GM19372 (cell line): ENCODE data around the gene MPV17.
"Not testable (repeated sequence)": the region's sequence is repeated elsewhere in the genome, so short reads cannot be mapped to it uniquely, and the experiment has no call there.

Source experiments
- ATAC-seq: cut with Tn5 transposase; IDR thresholded peaks from one replicate; pipeline ENCODE4 v1.9.1; 2021; ENCODE audit warnings: mild to moderate bottlenecking, low read depth, moderate library complexity; ENCODE audit not compliant: unreplicated experiment

Gene MPV17

GRCh38 chr2:27300606-27301005 is 22.3 kb downstream of the MPV17 start:
- not testable (repeated sequence) for ATAC-seq

- ATAC-seq = no peak
Measured at GRCh38 chr2:27298391-27299080, 24.4 kb downstream of the MPV17 start.

- no peak for ATAC-seq
Measured at GRCh38 chr2:27297195-27297594, 25.7 kb downstream of the MPV17 start.

GRCh38 chr2:27296481-27296880 is 26.4 kb downstream of the MPV17 start:
- no peak for ATAC-seq

- ATAC-seq = no peak
Measured at GRCh38 chr2:27294928-27295327, 28.0 kb downstream of the MPV17 start.

DNA sequence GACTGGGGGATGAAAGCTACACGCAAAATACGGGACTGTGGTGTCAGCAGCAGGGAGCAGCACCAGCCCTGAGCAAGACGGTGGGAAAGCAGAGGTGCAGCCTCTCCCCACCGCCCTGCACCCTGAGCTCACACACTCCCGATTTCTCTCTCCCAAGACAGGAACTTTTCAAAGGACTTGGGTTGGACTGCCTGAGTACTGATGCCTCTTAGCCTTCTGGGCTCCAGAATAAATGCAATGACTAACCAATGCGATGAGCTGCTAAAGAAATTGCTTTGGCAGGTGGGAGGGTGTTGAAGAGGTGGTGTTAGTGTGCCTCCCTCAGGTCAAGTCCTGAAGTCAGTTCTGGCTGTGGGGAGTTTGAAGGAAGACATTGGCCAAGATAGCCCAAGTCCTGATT is 31.0 kb downstream of the MPV17 start:
- no peak for ATAC-seq

- ATAC-seq = no peak
Measured at GRCh38 chr2:27290549-27290948, 32.3 kb downstream of the MPV17 start.

DNA sequence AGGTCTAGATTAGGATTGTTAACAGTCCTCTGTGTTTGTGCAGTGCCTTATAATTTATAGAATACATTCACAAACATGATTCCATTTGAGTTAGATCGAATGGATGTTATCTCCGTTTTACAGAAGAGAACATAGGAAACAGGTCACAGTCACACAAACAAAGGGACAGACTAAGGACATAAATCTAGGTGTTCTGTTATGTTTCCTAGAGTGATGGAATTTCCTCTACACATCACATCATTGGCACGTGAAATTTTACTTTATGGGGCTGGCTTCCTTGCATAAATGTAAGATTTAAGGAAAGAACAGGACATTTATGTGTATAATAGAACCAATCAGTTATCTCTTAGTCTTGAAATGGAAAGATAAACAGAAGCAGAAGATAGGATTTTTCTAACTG is 34.3 kb downstream of the MPV17 start:
- ATAC-seq = no peak

DNA sequence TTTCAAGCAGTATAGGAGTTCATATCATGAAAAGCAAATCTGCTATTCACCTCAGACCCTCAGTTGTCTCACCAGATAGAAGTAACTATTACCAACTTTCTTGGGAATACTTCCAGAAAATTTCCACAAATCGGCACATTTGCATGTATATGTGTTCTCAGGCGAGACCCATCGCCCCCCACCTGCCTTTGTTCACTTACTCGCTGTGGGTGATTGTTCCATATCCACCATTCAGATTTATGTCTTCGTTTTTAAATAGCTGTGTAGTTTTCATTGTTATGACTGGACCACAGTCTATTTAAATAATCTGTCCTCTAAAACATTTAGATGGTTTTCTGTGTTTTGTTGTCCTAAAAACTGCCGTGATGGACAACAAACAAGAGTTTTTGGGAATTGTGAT is 37.4 kb downstream of the MPV17 start:
- no peak for ATAC-seq

GRCh38 chr2:27284996-27285395 is 37.9 kb downstream of the MPV17 start:
- ATAC-seq = no peak

DNA sequence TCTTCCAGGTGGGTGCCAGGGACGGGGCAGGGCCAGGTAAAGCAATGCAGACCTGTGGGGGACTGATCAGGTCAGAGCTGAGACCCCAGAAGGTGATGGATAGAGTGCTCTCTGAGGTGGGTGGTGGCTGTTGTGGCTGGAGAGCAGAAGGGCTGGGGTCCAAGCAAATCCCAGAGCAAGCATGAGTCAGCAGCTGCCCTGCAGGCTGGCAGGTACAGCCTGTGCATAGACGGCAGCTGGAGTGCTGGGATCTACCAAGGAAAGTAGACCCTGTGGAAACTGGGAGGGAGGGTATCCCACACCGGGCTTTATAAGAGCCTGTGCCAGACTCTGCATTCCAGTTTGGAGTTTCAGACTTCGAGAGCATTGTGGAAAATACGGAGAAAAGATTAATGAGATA is 40.0 kb downstream of the MPV17 start:
- ATAC-seq = no peak

GRCh38 chr2:27281855-27282559 is 40.9 kb downstream of the MPV17 start, which contains the start of gene TRIM54:
Gene TRIM54, plus strand, starts transcription at chr2:27282429. Its CDS starts 303 bp downstream, at chr2:27282732.
- no peak for ATAC-seq

- ATAC-seq = no peak
Measured at GRCh38 chr2:27281442-27281841, 41.5 kb downstream of the MPV17 start.

DNA sequence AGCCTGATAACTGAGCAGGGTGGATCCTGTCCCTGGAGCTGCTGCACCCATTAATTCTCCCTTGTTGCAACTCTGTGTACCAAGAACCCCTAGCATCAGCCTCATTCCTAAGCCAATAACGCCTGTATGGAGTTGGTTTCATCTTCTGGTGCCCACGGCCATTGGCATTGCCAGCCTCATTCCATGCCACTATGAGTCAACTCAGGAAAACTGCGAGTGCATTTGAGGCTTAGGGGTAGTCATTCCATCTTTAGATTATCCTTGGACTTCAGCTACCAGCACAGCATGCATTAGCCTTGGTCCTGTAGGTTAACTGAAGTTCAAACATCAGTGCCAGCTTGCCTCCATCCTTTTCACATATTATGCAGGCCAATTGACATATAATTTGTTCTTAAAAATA is 42.1 kb downstream of the MPV17 start:
- ATAC-seq = no peak

DNA sequence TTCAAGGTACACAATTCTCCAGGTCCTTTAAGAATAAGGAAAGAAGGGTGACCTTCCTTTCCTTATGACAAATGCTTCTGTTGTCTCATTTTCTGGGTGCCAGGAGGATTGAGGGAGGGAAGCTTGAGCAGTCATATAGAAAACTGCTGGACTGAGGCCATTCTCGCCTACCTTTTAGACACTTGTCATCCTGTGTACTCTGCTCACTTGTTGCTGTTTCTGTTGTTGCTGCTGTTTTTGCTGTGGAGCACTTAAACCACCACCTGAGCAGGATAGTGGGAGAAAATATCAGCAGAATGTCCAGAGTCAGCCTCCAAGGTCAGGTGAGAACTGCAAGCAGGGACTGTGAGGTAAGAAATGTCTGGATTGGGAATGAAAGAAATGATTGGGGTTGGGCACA is 44.9 kb downstream of the MPV17 start:
- ATAC-seq = no peak

GRCh38 chr2:27275211-27276150 is 47.4 kb downstream of the MPV17 start, which contains the start of gene DNAJC5G:
Gene DNAJC5G, plus strand, starts transcription at chr2:27275433. Its CDS starts 1,296 bp downstream, at chr2:27276729.
- ATAC-seq = no peak

GRCh38 chr2:27272537-27273522 is 50.1 kb downstream of the MPV17 start:
- not testable (repeated sequence) for ATAC-seq

DNA sequence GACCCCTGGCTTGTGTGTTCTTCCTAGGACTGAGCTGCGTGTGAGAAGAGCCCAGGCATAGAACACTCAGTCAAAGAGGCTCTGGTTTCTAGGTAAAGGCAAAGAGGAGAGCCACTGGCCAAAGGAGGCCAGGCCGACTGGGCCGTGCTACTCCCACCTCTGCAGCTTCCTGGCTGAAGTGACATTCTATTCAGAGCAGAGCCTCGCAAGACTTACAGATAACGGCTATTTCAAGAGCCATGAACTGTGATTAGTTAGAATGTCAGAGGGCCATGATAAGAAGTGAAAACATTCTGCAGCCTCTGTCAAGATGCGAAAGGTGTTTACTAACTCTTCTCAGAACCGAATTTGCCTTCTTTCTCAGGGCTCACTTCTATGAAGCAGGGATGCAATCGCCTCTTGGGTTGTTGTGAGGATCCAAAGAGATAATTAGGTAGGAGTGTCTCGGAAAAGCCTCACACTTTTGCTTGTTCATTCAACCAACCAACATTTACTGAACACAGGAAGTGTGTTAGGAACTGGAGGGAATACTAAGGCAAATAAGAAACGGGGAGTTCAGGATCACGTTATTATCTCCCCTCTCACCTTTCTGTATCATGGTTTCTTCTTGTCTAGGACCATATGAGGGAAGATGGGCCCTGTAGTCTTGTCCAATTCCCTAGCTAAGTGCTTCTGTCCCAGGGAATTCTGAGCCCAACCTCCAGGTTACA is 51.1 kb downstream of the MPV17 start:
- no peak for ATAC-seq

DNA sequence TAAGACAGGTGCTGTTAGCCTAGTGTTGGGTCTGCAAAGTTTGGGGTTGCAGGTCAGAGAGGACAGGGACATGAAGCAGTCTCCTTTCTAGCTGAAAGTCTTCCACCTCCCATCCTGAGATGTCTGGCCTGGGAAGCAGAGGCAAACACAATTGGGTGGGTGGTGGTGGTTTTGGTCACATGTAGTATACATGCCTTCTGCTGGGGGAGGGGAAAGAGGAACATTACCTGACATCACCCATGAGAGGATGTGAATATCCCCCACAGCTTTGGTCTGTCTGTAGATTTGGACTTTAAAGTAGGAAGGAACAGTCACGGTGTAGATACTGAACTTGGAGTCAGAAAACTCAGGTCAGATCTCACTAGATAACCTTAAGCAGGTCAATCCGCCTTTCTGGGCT is 52.2 kb downstream of the MPV17 start:
- ATAC-seq = no peak
